Astrocyte (in vitro differentiated cells and primary cell): ENCODE data around the gene PGS1. TPM values are rescaled to one million over a fixed set of nuclear protein-coding genes. Genes with fewer than 3 reads are reported as not detected.

Experiments
- DNase-seq: peaks from one replicate; pipeline ENCODE4 v3.0.0-alpha.2; 2010; ENCODE audit warnings: low read depth
- FAIRE-seq: peaks from 2 replicates; lab custom pipeline; 2011; peaks lifted over from hg19 to GRCh38; lab: Jason Lieb, UNC
- H2AFZ ChIP-seq: 2 replicates; pipeline ENCODE4 v1.6.0; 2012; ENCODE audit warnings: low read depth, low read length, inconsistent platforms
- H3K27ac ChIP-seq: 2 replicates; pipeline ENCODE4 v1.5.1; 2011; ENCODE audit warnings: low read depth, low read length, inconsistent platforms
- H3K27me3 ChIP-seq: 2 replicates; pipeline ENCODE4 v1.6.0; 2011; ENCODE audit warnings: low read length, inconsistent platforms; ENCODE audit not compliant: insufficient read depth
- H3K36me3 ChIP-seq: 2 replicates; pipeline ENCODE4 v1.5.1; 2011; ENCODE audit warnings: low read length, inconsistent platforms; ENCODE audit not compliant: insufficient read depth
- H3K4me1 ChIP-seq: 2 replicates; pipeline ENCODE4 v1.5.1; 2011; ENCODE audit warnings: low read length, inconsistent platforms; ENCODE audit not compliant: insufficient read depth
- H3K4me2 ChIP-seq: 2 replicates; pipeline ENCODE4 v1.6.0; 2012; ENCODE audit warnings: low read length, inconsistent platforms
- H3K4me3 ChIP-seq: 2 replicates; pipeline ENCODE4 v1.5.1; 2011; ENCODE audit warnings: low read depth, mild to moderate bottlenecking, low read length, inconsistent platforms; ENCODE audit not compliant: insufficient read depth
- H3K79me2 ChIP-seq: 2 replicates; pipeline ENCODE4 v1.6.0; 2012; ENCODE audit warnings: mild to moderate bottlenecking, low read length, inconsistent platforms; ENCODE audit not compliant: insufficient read depth
- H3K9ac ChIP-seq: 2 replicates; pipeline ENCODE4 v1.6.0; 2012; ENCODE audit warnings: mild to moderate bottlenecking, low read length, inconsistent platforms
- H3K9me3 ChIP-seq: 2 replicates; pipeline ENCODE4 v1.5.1; 2012; ENCODE audit warnings: low read depth, mild to moderate bottlenecking, low read length, inconsistent platforms; ENCODE audit not compliant: insufficient read depth
- H4K20me1 ChIP-seq: 2 replicates; pipeline ENCODE4 v1.6.0; 2012; ENCODE audit warnings: low read length, inconsistent platforms; ENCODE audit not compliant: insufficient read depth
- H3K27ac Mint-ChIP-seq: one replicate; pipeline ENCODE4 v1.8.0; 2021; ENCODE audit warnings: mild to moderate bottlenecking, mixed read lengths; ENCODE audit not compliant: unreplicated experiment
- H3K27me3 Mint-ChIP-seq: one replicate; pipeline ENCODE4 v1.8.0; 2021; ENCODE audit warnings: low read depth, mixed read lengths; ENCODE audit not compliant: unreplicated experiment
- H3K36me3 Mint-ChIP-seq: one replicate; pipeline ENCODE4 v1.8.0; 2021; ENCODE audit warnings: low read depth, mixed read lengths; ENCODE audit not compliant: unreplicated experiment
- H3K4me1 Mint-ChIP-seq: one replicate; pipeline ENCODE4 v1.8.0; 2021; ENCODE audit warnings: low read depth, mixed read lengths; ENCODE audit not compliant: unreplicated experiment
- H3K4me3 Mint-ChIP-seq: one replicate; pipeline ENCODE4 v1.8.0; 2021; ENCODE audit warnings: mild to moderate bottlenecking, moderate library complexity, mixed read lengths; ENCODE audit not compliant: unreplicated experiment
- H3K9me3 Mint-ChIP-seq: one replicate; pipeline ENCODE4 v1.8.0; 2021; ENCODE audit warnings: mild to moderate bottlenecking, mixed read lengths; ENCODE audit not compliant: unreplicated experiment
- CTCF ChIP-seq: IDR thresholded peaks from 2 replicates; pipeline ENCODE4 v1.5.1; 2011; ENCODE audit warnings: low read depth, mild to moderate bottlenecking, inconsistent platforms, low read length, moderate library complexity; ENCODE audit not compliant: insufficient read depth
- EZH2 ChIP-seq: IDR thresholded peaks from 2 replicates; pipeline ENCODE4 v1.6.1; 2012; ENCODE audit warnings: mild to moderate bottlenecking, low read length, inconsistent platforms; ENCODE audit not compliant: insufficient read depth
- total RNA-seq: library from RNA; stranded (reverse); gene quantifications from 2 replicates; pipeline ENCODE4 v1.2.1, GENCODE V29; 2021

The PGS1 gene
- total RNA-seq, 1 donor from 2014 or later, result 32.0 TPM

- Histone ChIP-seq H3K27me3 (no peaks in the 10 kb centered on the region), H3K9ac (no peak overlapping the region), H3K36me3 (no peaks in the 10 kb centered on the region), H3K4me2 (no peak overlapping the region), H3K27ac (no peak overlapping the region), H3K79me2 (no peaks in the 10 kb centered on the region), H4K20me1 (no peaks in the 10 kb centered on the region), H2AFZ (no peak overlapping the region), H3K9me3 (no peaks in the 10 kb centered on the region), H3K4me1 (peaks cover 37% of the 10 kb centered on the region), H3K4me3 (no peak overlapping the region)
- no peaks in the 10 kb centered on the region for H3K27me3 Mint-ChIP-seq
- H3K9me3 Mint-ChIP-seq, result no peaks in the 10 kb centered on the region
- H3K27ac Mint-ChIP-seq, result peak overlapping the region; percentile 26
- DNase-seq (no peak), FAIRE-seq (no peak)
- no peak overlapping the region for H3K4me3 Mint-ChIP-seq
- H3K4me1 Mint-ChIP-seq, result peaks cover 33% of the 10 kb centered on the region
- no peak for TF ChIP-seq EZH2
- no peak for TF ChIP-seq CTCF
- no peaks in the 10 kb centered on the region for H3K36me3 Mint-ChIP-seq
Measured at GRCh38 chr17:78338486-78339259, 39.8 kb upstream of the PGS1 start.

- peaks cover 18% of the 10 kb centered on the region for H3K4me1 Mint-ChIP-seq
- H4K20me1 ChIP-seq, result no peaks in the 10 kb centered on the region
- no peak overlapping the region for H3K4me3 Mint-ChIP-seq
- no peak overlapping the region for H3K4me3 ChIP-seq
- H3K79me2 ChIP-seq, result no peaks in the 10 kb centered on the region
- FAIRE-seq, result no peak
- no peaks in the 10 kb centered on the region for H3K9me3 ChIP-seq
- H3K27ac ChIP-seq, result no peak overlapping the region
- H3K36me3 Mint-ChIP-seq, result no peaks in the 10 kb centered on the region
- no peak overlapping the region for H3K9ac ChIP-seq
- H3K27me3 ChIP-seq, result no peaks in the 10 kb centered on the region
- DNase-seq, result no peak
- H3K27me3 Mint-ChIP-seq, result peaks cover 5% of the 10 kb centered on the region
- peaks cover 28% of the 10 kb centered on the region for H3K4me1 ChIP-seq
- no peak for TF ChIP-seq EZH2
- TF ChIP-seq CTCF, result no peak
- H2AFZ ChIP-seq, result no peak overlapping the region
- no peaks in the 10 kb centered on the region for H3K36me3 ChIP-seq
- no peak overlapping the region for H3K4me2 ChIP-seq
- peak overlapping the region; percentile 30 for H3K27ac Mint-ChIP-seq
- no peaks in the 10 kb centered on the region for H3K9me3 Mint-ChIP-seq
Measured at GRCh38 chr17:78340183-78340955, 38.1 kb upstream of the PGS1 start.
